Epidermal melanocyte (primary cell): ENCODE results near the gene ZNF836.

Experiments
- DNase-seq: peaks from one replicate; pipeline ENCODE4 v3.0.0; 2011; ENCODE audit warnings: low spot score; ENCODE audit not compliant: insufficient read length

Gene ZNF836

DNA sequence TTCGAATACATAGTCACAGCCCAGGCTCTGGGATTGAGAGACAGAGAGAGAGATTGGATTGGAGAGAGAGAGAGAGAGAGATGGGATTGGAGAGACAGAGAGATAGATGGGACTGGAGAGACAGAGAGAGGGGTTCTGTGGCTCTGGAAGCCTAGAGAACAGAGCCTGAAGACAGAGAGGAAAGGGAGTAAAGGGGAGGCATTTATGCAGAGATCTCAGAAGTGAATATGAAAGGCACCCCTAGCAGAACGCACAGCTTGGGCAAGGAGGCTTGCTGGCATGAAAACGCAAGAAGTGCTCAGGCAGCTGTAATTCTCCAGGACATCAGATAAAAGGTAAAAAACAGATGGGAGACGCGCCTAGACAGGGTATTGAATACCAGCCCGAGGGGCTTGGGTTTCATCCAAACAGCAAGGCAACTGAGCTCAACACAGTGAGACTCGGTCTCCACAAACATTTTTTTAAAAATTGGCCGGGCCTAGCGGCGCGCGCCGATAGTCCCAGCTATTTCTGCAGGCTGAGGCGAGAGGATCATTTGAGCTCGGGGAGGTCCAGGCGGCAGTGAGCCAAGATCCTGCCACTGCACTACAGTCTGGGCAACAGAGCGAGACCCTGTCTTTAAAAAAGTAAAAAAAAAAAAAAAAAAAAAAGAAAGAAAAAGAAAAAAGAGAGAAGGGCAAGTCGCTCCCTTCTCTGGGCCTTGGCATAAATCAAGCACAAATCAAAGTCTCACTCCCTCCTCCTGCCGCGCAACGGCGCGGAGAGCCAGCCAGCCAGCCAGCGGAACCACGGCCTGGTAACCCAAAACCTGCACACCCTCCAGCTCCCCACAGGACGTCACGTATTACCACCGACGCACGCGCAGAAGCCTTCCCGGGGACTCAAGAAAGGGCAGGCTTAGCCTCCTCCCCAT is 17.7 kb upstream of the ZNF836 start:
- no peak for DNase-seq

- no peak for DNase-seq
These were observed 16.0 kb upstream of the ZNF836 start for GRCh38 chr19:52187407-52187806.

DNA sequence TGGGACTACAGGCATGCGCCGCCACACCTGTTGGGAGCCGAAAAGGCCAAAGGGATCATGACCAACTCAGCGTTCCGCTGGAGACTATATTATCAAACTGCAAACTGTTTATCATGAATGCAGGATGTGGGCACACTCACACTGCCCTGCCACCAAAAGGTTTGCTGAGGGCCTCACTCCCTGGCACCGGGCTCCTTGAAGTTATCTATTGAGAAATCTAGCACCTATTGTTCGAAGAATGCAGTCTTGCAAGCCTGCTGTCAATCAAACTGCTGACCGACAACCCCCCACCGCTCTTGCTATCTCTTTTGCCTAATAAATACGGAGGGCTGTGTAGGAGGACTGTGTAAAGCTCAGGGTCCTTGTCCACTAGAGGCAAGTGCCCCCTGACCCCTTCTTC is 5.2 kb upstream of the ZNF836 start:
- DNase-seq: no peak

GRCh38 chr19:52172347-52172746 is 926 bp upstream of the ZNF836 start:
- DNase-seq: no peak

GRCh38 chr19:52170863-52171320 is 529 bp downstream of the ZNF836 start:
- DNase-seq: no peak

DNA sequence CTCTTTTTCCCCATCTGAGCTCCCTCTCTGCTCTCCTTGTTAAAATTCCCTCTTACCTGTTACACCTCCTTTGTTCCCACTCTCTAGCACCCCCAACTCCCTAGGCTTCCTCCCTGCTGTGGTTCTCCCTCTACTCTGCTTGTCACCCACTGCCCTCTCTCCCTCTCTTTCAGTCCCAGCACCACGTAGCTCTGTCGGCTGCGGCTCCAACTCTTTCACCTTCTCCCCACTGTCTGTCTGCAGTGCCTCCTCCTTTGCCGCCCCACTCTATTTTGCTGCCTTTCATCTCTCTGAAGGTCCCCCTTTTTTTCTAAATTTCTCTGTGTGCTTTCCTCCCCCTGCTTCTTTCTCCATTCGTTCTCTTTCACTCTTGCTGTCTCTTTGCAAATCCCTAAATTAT is 1.1 kb downstream of the ZNF836 start:
- no peak for DNase-seq

- no peak for DNase-seq
These were observed 15.6 kb downstream of the ZNF836 start for GRCh38 chr19:52155596-52156359.

GRCh38 chr19:52148256-52148655 is 23.2 kb downstream of the ZNF836 start:
- no peak for DNase-seq

GRCh38 chr19:52142001-52142595 is 29.3 kb downstream of the ZNF836 start:
- DNase-seq: no peak

GRCh38 chr19:52141203-52141602 is 30.2 kb downstream of the ZNF836 start:
- DNase-seq: no peak

- peak; percentile 86 for DNase-seq
These were observed 31.2 kb downstream of the ZNF836 start for GRCh38 chr19:52140032-52140710.

- peak; percentile 63 for DNase-seq
These were observed 32.0 kb downstream of the ZNF836 start, which contains the start of gene ZNF616 for GRCh38 chr19:52139252-52140031. ZNF616 (minus strand) TSS chr19:52139938; CDS start chr19:52130512, 9,426 bp downstream.

- no peak for DNase-seq
These were observed 32.5 kb downstream of the ZNF836 start for GRCh38 chr19:52138983-52139251.

GRCh38 chr19:52138278-52138982 is 33.0 kb downstream of the ZNF836 start:
- no peak for DNase-seq

- no peak for DNase-seq
These were observed 51.1 kb downstream of the ZNF836 start for GRCh38 chr19:52120286-52120685.

DNA sequence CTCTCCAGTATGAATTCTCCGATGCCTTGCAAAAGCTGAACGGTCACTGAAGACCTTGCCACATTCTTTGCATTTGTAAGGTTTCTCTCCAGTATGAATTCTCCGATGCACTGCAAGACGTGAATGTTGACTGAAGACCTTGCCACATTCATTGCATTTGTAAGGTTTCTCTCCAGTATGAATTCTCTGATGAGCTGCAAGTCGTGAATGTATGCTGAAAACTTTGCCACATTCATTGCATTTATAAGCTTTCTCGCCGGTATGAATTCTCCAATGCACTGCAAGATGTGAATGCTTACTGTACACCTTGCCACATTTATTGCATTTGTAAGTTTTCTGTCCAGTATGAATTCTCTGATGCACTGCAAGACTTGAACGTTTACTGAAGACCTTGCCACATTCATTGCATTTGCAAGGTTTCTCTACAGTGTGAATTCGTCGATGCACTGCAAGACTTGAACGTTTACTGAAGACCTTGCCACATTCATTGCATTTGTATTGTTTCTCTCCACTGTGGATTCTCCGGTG is 55.8 kb downstream of the ZNF836 start:
- DNase-seq: no peak

DNA sequence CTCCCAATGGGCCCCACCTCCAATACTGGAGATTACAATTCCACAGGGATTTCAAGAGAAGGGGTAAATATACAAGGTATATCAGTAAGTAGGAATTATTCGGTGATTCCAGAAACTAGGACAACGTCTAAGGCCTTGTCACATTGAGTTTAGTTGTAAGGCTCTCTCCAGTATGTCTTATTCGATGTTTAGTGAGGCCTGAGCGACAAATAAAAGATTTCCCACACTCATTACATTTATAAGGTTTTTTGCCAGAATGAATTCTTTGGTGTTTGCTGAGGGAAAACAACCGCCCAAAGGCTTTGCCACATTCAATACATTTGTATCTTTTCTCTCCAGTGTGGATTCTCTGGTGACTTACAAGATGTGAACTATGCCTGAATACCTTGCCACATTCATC is 56.7 kb downstream of the ZNF836 start:
- no peak for DNase-seq

- no peak for DNase-seq
These were observed 58.8 kb downstream of the ZNF836 start for GRCh38 chr19:52112624-52113023.

DNA sequence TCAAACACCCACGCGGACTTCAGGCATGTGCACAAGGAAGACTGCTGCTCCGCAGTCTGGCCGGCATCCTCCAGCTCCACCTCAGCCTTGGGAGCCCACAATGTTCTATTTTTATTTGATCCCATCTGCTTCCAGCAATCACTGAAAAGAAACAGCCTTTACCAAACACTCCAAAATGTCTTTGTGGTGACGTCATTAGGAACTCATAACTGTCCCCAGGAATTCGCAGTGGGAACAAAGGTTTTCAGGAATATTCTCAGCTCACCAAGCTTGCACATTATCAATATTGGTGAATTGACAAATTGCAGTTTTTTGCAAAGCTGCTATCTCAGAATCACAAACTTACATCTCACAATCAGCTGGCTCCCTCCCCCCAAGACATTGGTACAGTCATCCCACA is 60.6 kb downstream of the ZNF836 start:
- DNase-seq: no peak
